Dendritic cell treated with granulocyte-macrophage colony-stimulating factor and Interleukin-4, amounts not matched to agents 40 ng/mL and 50 ng/mL, for 4 days (primary cell): Measurements from ENCODE around the gene BMAL1.
"Not testable (repeated sequence)": the region's sequence is repeated elsewhere in the genome, so short reads cannot be mapped to it uniquely, and the experiment has no call there.

ENCODE experiments used
- H3K27ac Mint-ChIP-seq: one replicate; pipeline ENCODE4 v1.8.0; 2022; ENCODE audit warnings: mild to moderate bottlenecking, mixed read lengths
- H3K27me3 Mint-ChIP-seq: one replicate; pipeline ENCODE4 v1.8.0; 2022; ENCODE audit warnings: mild to moderate bottlenecking, mixed read lengths
- H3K36me3 Mint-ChIP-seq: one replicate; pipeline ENCODE4 v1.8.0; 2022; ENCODE audit warnings: low read depth, mixed read lengths
- H3K4me1 Mint-ChIP-seq: one replicate; pipeline ENCODE4 v1.8.0; 2022; ENCODE audit warnings: low read depth, mixed read lengths
- H3K4me3 Mint-ChIP-seq: one replicate; pipeline ENCODE4 v1.8.0; 2022; ENCODE audit warnings: mild to moderate bottlenecking, moderate library complexity, mixed read lengths
- H3K9me3 Mint-ChIP-seq: one replicate; pipeline ENCODE4 v1.8.0; 2022; ENCODE audit warnings: mixed read lengths
- intact Hi-C: fragments of 100-400 bp; cut with micrococcal nuclease; formaldehyde crosslinking; loops from one replicate; pipeline ENCODE4 v1.15.0; 2022

Gene BMAL1

GRCh38 chr11:13251966-13252365 is 25.6 kb upstream of the BMAL1 start:
- Mint-ChIP-seq H3K27ac (no peak overlapping the region), H3K36me3 (no peaks in the 10 kb centered on the region), H3K27me3 (peaks cover 2% of the 10 kb centered on the region), H3K4me3 (no peak overlapping the region), H3K9me3 (no peaks in the 10 kb centered on the region), H3K4me1 (no peaks in the 10 kb centered on the region)
- intact Hi-C loops = loop anchor here (5.0 kb wide), 1 partner anchor 90 kb away; no protein-coding TSS in a partner anchor

- Mint-ChIP-seq H3K9me3 (no peaks in the 10 kb centered on the region), H3K27ac (no peak overlapping the region), H3K4me3 (no peak overlapping the region), H3K27me3 (peaks cover 3% of the 10 kb centered on the region), H3K36me3 (no peaks in the 10 kb centered on the region), H3K4me1 (no peaks in the 10 kb centered on the region)
- intact Hi-C loops = loop anchor here (5.0 kb wide), 1 partner anchor 90 kb away; no protein-coding TSS in a partner anchor
Measured at GRCh38 chr11:13252438-13252837, 25.2 kb upstream of the BMAL1 start.

- intact Hi-C loops = no loop called here
- Mint-ChIP-seq H3K36me3 (no peaks in the 10 kb centered on the region), H3K9me3 (no peaks in the 10 kb centered on the region), H3K4me3 (no peak overlapping the region), H3K27ac (no peak overlapping the region), H3K4me1 (peaks cover 6% of the 10 kb centered on the region), H3K27me3 (peaks cover 12% of the 10 kb centered on the region)
Measured at GRCh38 chr11:13256216-13256615, 21.4 kb upstream of the BMAL1 start.

GRCh38 chr11:13258061-13258460 is 19.5 kb upstream of the BMAL1 start:
- H3K27me3 Mint-ChIP-seq = peaks cover 12% of the 10 kb centered on the region
- H3K4me3 Mint-ChIP-seq, H3K9me3 Mint-ChIP-seq, H3K4me1 Mint-ChIP-seq, intact Hi-C loops, H3K27ac Mint-ChIP-seq, H3K36me3 Mint-ChIP-seq: not testable (repeated sequence)

- no peak overlapping the region for H3K27ac Mint-ChIP-seq
Measured at GRCh38 chr11:13258855-13259254, 18.7 kb upstream of the BMAL1 start.

GRCh38 chr11:13259374-13259773 is 18.2 kb upstream of the BMAL1 start:
- Mint-ChIP-seq H3K4me1 (peaks cover 13% of the 10 kb centered on the region), H3K27me3 (peaks cover 20% of the 10 kb centered on the region), H3K36me3 (no peaks in the 10 kb centered on the region), H3K4me3 (no peak overlapping the region), H3K9me3 (no peaks in the 10 kb centered on the region), H3K27ac (no peak overlapping the region)
- intact Hi-C loops = no loop called here

More at GRCh38 chr11:13258855-13259254, 18.7 kb upstream of the BMAL1 start:
- Mint-ChIP-seq H3K27me3 (peaks cover 16% of the 10 kb centered on the region), H3K4me1 (peaks cover 10% of the 10 kb centered on the region), H3K9me3 (no peaks in the 10 kb centered on the region), H3K4me3 (no peak overlapping the region), H3K36me3 (no peaks in the 10 kb centered on the region)
- intact Hi-C loops = no loop called here

GRCh38 chr11:13260201-13260962 is 17.2 kb upstream of the BMAL1 start:
- intact Hi-C loops = no loop called here
- Mint-ChIP-seq H3K4me1 (peaks cover 13% of the 10 kb centered on the region), H3K27ac (no peak overlapping the region), H3K9me3 (no peaks in the 10 kb centered on the region), H3K36me3 (no peaks in the 10 kb centered on the region), H3K4me3 (no peak overlapping the region), H3K27me3 (peaks cover 24% of the 10 kb centered on the region)

GRCh38 chr11:13260963-13261588 is 16.5 kb upstream of the BMAL1 start:
- peaks cover 13% of the 10 kb centered on the region for H3K4me1 Mint-ChIP-seq
- no peaks in the 10 kb centered on the region for H3K36me3 Mint-ChIP-seq
- H3K27ac Mint-ChIP-seq = no peak overlapping the region
- H3K9me3 Mint-ChIP-seq = no peaks in the 10 kb centered on the region
- no peak overlapping the region for H3K4me3 Mint-ChIP-seq
- intact Hi-C loops = no loop called here
- H3K27me3 Mint-ChIP-seq = peaks cover 27% of the 10 kb centered on the region

GRCh38 chr11:13261591-13262061 is 16.0 kb upstream of the BMAL1 start:
- peaks cover 31% of the 10 kb centered on the region for H3K27me3 Mint-ChIP-seq
- H3K4me3 Mint-ChIP-seq = no peak overlapping the region
- no peaks in the 10 kb centered on the region for H3K9me3 Mint-ChIP-seq
- intact Hi-C loops = no loop called here
- peaks cover 13% of the 10 kb centered on the region for H3K4me1 Mint-ChIP-seq
- no peaks in the 10 kb centered on the region for H3K36me3 Mint-ChIP-seq
- H3K27ac Mint-ChIP-seq = no peak overlapping the region

GRCh38 chr11:13262096-13262495 is 15.5 kb upstream of the BMAL1 start:
- H3K27ac Mint-ChIP-seq = no peak overlapping the region
- H3K9me3 Mint-ChIP-seq = no peaks in the 10 kb centered on the region
- H3K4me3 Mint-ChIP-seq = no peak overlapping the region
- intact Hi-C loops = no loop called here
- peaks cover 31% of the 10 kb centered on the region for H3K27me3 Mint-ChIP-seq
- H3K36me3 Mint-ChIP-seq = no peaks in the 10 kb centered on the region
- peaks cover 13% of the 10 kb centered on the region for H3K4me1 Mint-ChIP-seq

GRCh38 chr11:13268791-13269190 is 8.8 kb upstream of the BMAL1 start:
- Mint-ChIP-seq H3K36me3 (no peaks in the 10 kb centered on the region), H3K27ac (no peak overlapping the region), H3K9me3 (no peaks in the 10 kb centered on the region), H3K4me1 (peaks cover 10% of the 10 kb centered on the region), H3K27me3 (peaks cover 52% of the 10 kb centered on the region), H3K4me3 (no peak overlapping the region)
- intact Hi-C loops = no loop called here

GRCh38 chr11:13269775-13270174 is 7.8 kb upstream of the BMAL1 start:
- H3K27ac Mint-ChIP-seq = no peak overlapping the region
- no peaks in the 10 kb centered on the region for H3K9me3 Mint-ChIP-seq
- peaks cover 57% of the 10 kb centered on the region for H3K27me3 Mint-ChIP-seq
- no peaks in the 10 kb centered on the region for H3K36me3 Mint-ChIP-seq
- intact Hi-C loops = no loop called here
- peaks cover 6% of the 10 kb centered on the region for H3K4me1 Mint-ChIP-seq
- H3K4me3 Mint-ChIP-seq = no peak overlapping the region

- H3K4me1 Mint-ChIP-seq = peaks cover 7% of the 10 kb centered on the region
- H3K36me3 Mint-ChIP-seq = no peaks in the 10 kb centered on the region
- peaks cover 60% of the 10 kb centered on the region for H3K27me3 Mint-ChIP-seq
- no peak overlapping the region for H3K4me3 Mint-ChIP-seq
- no peak overlapping the region for H3K27ac Mint-ChIP-seq
- no peaks in the 10 kb centered on the region for H3K9me3 Mint-ChIP-seq
- intact Hi-C loops = no loop called here
Measured at GRCh38 chr11:13271060-13271693, 6.4 kb upstream of the BMAL1 start.

- Mint-ChIP-seq H3K9me3 (no peaks in the 10 kb centered on the region), H3K27ac (peak overlapping the region; percentile 74), H3K4me3 (peak overlapping the region; percentile 86), H3K27me3 (peaks cover 39% of the 10 kb centered on the region), H3K36me3 (peaks cover 29% of the 10 kb centered on the region), H3K4me1 (peaks cover 39% of the 10 kb centered on the region)
- intact Hi-C loops = loop anchor here (5.0 kb wide), 2 partner anchors 56 to 69 kb away; no protein-coding TSS in a partner anchor
Measured at GRCh38 chr11:13276454-13276831, 1.1 kb upstream of the BMAL1 start.
